Stimulated activated CD4-positive, alpha-beta T cell treated with anti-CD3 and anti-CD28 coated beads, Interleukin-15, amount 100 ng/mL, for 24 hours (primary cell): ENCODE measurements around the gene CACNA1I.
"Not testable (repeated sequence)": the region's sequence is repeated elsewhere in the genome, so short reads cannot be mapped to it uniquely, and the experiment has no call there.

Experiments
- DNase-seq: peaks from one replicate; pipeline ENCODE4 v3.0.0-alpha.2; 2020

CACNA1I gene

DNA sequence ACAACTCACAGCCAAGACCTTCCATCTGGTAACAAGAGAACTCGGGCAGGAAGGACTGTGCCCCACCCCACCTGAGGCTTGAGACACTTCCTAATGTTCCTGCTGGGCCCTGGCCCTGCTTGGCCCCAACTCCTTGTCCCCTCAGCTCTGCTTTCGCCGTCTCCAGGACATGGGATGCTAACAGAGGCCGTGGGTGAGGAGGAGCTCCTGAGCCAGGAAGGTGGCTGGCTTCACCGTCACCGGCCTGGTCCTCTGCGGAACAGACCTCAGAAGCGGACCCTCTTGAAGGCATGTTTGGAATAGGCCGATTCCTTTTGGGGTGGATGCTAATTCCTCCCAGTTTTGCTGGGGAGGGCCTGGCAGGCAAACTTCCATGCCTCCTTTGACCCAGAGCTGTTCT, 154.3 kb downstream of the CACNA1I start:
- no peak for DNase-seq

DNA sequence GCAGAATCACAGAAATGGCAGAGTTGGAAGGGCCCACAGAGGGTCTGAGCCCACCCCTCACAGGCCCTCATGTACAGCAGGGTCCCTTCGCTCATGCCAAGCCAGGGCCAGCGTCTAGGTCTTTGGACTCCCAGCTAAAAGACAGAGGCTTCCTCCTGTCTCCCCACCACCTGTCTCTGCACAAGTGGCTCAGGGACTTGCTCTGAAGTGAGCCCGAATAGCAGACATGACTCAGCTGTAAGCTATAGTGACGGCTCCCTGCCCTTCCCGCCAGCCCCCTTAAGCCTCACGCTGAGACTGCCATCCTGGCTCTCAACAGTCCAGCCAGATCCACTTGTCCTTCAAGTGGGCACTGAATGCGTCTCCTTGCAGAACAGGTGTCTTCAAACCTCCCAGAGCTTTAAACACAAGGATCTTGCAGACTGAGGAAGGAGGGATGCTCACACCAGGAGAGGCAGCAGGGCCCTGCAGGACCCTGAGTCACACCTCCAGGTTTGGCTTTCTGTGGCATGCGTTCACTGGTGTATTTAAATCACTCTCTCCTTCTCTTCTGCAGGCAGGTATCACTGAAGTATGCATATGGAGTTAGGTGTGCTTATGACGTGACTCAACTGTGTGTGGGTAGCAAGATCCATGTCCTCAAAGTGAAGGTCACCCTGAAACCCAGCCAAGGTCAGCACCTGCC, 154.9 kb downstream of the CACNA1I start:
- no peak for DNase-seq

GRCh38 chr22:39727541-39727940, 157.0 kb downstream of the CACNA1I start:
- no peak for DNase-seq

- DNase-seq, result no peak
These were observed 157.8 kb downstream of the CACNA1I start for GRCh38 chr22:39728236-39728860.

DNA sequence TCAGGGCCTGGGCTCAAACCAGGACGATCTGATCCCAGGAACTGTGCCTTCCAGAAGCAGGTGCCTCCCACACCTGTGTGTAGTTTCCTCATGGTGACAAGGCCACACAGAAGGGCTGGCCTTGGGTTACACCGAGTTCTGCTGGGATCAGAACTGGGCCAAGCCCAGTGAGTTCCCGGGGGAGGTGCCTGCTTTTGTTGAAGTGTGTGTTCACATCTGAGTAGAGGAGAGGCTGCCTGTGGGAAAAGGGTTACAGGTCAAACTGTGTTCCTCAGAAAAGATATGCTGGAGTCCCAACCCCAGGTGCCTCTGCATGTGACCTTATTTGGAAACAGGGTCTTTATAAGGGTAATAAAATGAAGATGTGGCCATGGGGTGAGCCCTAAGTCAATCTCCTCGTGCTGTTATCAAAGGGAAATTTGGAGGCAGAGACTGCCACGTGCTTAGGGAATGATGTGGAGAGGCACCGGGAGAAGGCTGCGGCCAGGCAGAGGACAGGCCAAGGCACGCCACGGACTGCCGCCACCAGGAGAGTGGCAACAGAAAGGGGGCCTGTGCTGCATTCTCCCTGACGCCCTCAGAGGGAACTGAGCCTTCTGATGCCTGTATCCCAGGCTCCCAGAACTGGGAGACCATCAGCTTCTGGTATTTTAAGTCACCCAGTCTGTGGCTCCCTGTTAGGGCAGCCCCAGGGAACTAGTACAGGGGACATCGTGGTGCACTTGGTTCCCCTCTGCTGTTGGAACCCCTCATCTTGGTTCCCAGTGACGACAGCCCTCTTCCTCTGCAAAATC, 158.8 kb downstream of the CACNA1I start:
- DNase-seq, result no peak

- DNase-seq, result no peak
These were observed 160.9 kb downstream of the CACNA1I start for GRCh38 chr22:39731481-39731880.

DNA sequence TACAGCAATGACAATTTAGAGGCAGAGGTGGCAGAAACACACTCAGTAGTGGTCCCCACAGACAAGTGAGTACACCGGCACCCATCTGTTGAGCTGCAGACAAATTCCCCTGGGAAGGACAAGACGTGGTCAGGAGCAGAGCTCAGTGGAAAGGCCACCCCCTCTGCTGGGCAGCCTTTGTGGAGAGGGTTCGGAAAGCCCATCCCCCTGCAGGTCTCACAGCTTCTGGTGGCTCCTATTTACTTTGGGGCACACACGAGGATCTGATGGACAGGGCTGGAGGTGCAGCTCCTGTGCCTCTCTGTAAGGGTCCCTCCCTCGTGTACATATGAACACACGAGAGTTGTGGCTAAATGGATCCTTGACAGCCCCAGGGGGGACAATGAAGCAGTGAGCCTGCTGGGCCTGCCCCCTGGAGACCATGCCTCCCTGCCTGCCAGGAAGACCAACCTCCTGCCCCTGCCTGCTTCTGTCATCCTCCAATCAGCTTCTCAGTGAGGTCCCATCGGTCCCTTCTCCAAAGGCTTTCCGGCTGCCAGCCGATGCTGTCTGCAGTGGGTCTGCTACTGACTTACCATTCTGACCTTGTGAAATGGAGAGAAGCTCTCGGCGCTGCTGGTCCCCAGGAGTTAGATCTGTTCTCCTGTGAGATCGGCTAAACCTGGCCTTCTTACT, 161.5 kb downstream of the CACNA1I start:
- DNase-seq, result no peak

DNA sequence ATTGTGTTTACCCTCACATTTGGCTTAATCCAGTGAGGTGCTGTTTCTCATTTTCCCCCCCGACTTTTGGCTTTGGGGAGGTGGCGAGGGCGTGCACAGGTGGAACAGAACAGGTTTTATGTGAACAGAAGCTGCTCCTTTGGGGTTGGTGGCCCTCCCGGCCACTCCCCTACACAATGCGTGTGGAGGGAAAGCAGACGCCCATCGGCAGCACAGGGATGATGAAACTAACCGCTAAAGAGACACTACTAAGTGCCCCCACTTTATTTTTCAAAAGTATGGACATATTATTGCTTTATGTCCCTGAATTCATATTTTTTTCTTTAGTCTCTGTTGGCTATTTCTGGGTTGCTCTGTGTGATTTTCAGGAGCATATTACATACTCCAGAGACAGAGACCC, 162.1 kb downstream of the CACNA1I start:
- no peak for DNase-seq

- DNase-seq, result no peak
These were observed 162.6 kb downstream of the CACNA1I start for GRCh38 chr22:39733191-39733590.

- DNase-seq, result not testable (repeated sequence)
These were observed 163.5 kb downstream of the CACNA1I start for GRCh38 chr22:39734046-39734445.

DNA sequence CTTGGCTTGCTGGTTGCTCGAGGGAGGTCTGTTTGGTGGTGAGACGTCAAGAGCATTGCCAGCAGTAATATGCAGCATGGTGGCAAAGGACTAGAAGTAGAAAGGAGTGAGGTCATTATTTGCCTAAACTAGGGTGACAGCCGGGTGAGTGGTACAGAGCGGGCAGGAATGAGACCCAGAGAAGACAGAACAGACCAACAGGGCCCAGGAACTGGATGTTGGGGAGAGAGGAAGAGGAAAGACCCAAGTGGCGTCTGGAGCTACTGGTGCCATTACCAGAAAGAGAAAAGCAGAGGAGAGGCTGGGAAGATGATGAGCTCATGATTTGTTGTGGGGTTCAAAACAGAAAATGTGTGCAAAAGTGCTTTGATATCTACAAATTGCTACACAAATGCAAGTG, 164.3 kb downstream of the CACNA1I start:
- DNase-seq, result no peak

DNA sequence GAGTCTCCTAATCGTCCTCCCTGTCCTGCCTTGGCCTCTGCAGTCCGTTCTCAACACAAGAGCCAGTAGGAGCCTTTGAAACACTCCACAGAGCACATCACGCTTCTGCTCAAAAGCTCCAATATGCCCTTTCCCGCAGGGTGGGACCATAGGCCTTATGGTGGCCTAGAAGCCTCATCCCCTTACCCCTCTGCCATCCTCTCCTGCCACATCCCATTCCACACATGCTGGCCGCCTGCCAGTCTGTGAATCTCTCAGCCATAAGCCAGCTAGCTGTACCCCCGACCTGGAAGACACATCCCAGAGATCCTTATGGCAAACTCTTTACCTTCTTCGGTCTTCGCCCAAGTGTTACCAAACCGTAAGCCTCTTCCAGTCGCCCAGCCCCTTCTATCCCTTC, 165.2 kb downstream of the CACNA1I start:
- DNase-seq, result no peak

- no peak for DNase-seq
These were observed 168.2 kb downstream of the CACNA1I start for GRCh38 chr22:39738746-39739145.
